ENCODE data around the gene SMG6. TPM values are rescaled to one million over a fixed set of nuclear protein-coding genes. Genes with fewer than 3 reads are reported as not detected.

The SMG6 gene
- total RNA-seq, 1 experiment from 2014 or later = 25.6 TPM

GRCh38 chr17:2299756-2300155 lies 3.8 kb downstream of the SMG6 start:
- H3K4me1 Mint-ChIP-seq = peaks cover 11% of the 10 kb centered on the region
- TF ChIP-seq NR3C1 (CRISPR knock-in tag; conservative IDR thresholded peaks at IDR 0.05; ENCODE audit: low read depth) = no peak
- TF ChIP-seq RORB (CRISPR knock-in tag; IDR thresholded peaks at IDR 0.05) = no peak
- no peak for TF ChIP-seq MYBL2 (CRISPR knock-in tag; IDR thresholded peaks at IDR 0.05)
- TF ChIP-seq JAZF1 (CRISPR knock-in tag; IDR thresholded peaks at IDR 0.05) = no peak
- no peak for TF ChIP-seq ZNF281 (CRISPR knock-in tag; IDR thresholded peaks at IDR 0.05)
- TF ChIP-seq MLX (CRISPR knock-in tag; IDR thresholded peaks at IDR 0.05) = no peak
- TF ChIP-seq EMX1 (CRISPR knock-in tag; IDR thresholded peaks at IDR 0.05) = no peak
- no peak for TF ChIP-seq ZNF219 (CRISPR knock-in tag; IDR thresholded peaks at IDR 0.05; ENCODE audit: borderline replicate concordance)
- ChIA-PET POLR2A (no interaction called here), CTCF (no interaction called here)
- H3K27me3 Mint-ChIP-seq (ENCODE audit: low read depth) = peaks cover 4% of the 10 kb centered on the region
- no peaks in the 10 kb centered on the region for H3K9me3 Mint-ChIP-seq
- peaks cover 40% of the 10 kb centered on the region for H3K36me3 Mint-ChIP-seq
- no peak overlapping the region for H3K4me3 Mint-ChIP-seq
- no peak for ATAC-seq
- DNase-seq (ENCODE audit: low spot score) = no peak
- no peak overlapping the region; the same call in 1 of the 2 replicates for H3K27ac Mint-ChIP-seq

- no peak overlapping the region for H3K27ac Mint-ChIP-seq
- peaks cover 11% of the 10 kb centered on the region for H3K4me1 Mint-ChIP-seq
- no peaks in the 10 kb centered on the region for H3K9me3 Mint-ChIP-seq
- ATAC-seq (no peak), DNase-seq (ENCODE audit: low spot score) (no peak)
- peaks cover 4% of the 10 kb centered on the region; the same call in 1 of the 2 replicates for H3K27me3 Mint-ChIP-seq (ENCODE audit: low read depth)
- H3K4me3 Mint-ChIP-seq = no peak overlapping the region
- POLR2A ChIA-PET = no interaction called here
- CTCF ChIA-PET = no interaction called here
- peaks cover 44% of the 10 kb centered on the region for H3K36me3 Mint-ChIP-seq
- TF ChIP-seq E2F5 (CRISPR knock-in tag; IDR thresholded peaks at IDR 0.05) (no peak), ZNF263 (CRISPR knock-in tag; IDR thresholded peaks at IDR 0.05; ENCODE audit: low read depth) (no peak), ZNF532 (CRISPR knock-in tag; IDR thresholded peaks at IDR 0.05; ENCODE audit: borderline replicate concordance) (no peak), NR3C1 (CRISPR knock-in tag; conservative IDR thresholded peaks at IDR 0.05; ENCODE audit: low read depth) (no peak), TEAD1 (CRISPR knock-in tag; IDR thresholded peaks at IDR 0.05) (no peak), MLX (CRISPR knock-in tag; IDR thresholded peaks at IDR 0.05) (no peak), CBFB (CRISPR knock-in tag; IDR thresholded peaks at IDR 0.05; ENCODE audit: low read depth) (no peak), JUN (CRISPR knock-in tag; IDR thresholded peaks at IDR 0.05) (no peak), HMGA2 (CRISPR knock-in tag; IDR thresholded peaks at IDR 0.05) (no peak), SMAD3 (CRISPR knock-in tag; IDR thresholded peaks at IDR 0.05; ENCODE audit: borderline replicate concordance) (no peak), ZNF416 (CRISPR knock-in tag; IDR thresholded peaks at IDR 0.05) (no peak), ZNF423 (CRISPR knock-in tag; IDR thresholded peaks at IDR 0.05) (no peak), ELF4 (CRISPR knock-in tag; IDR thresholded peaks at IDR 0.05; ENCODE audit: low read depth) (no peak), JAZF1 (CRISPR knock-in tag; IDR thresholded peaks at IDR 0.05) (no peak), ARID4B (CRISPR knock-in tag; IDR thresholded peaks at IDR 0.05; ENCODE audit: borderline replicate concordance) (no peak)
Measured at GRCh38 chr17:2299136-2299535, 4.4 kb downstream of the SMG6 start.

Measured in WTC11 (cell line).